NCI-H1417 treated with DMSO at 0.1 percent for 48 hours (cell line): ENCODE data around the gene SLC25A21.
"Not testable (repeated sequence)": the region's sequence is repeated elsewhere in the genome, so short reads cannot be mapped to it uniquely, and the experiment has no call there.

ENCODE experiments used
- DNase-seq: peaks from one replicate; lab custom pipeline; 2025; lab: John Stamatoyannopoulos, UW

Gene SLC25A21

GRCh38 chr14:36986407-36986806, 186.0 kb downstream of the SLC25A21 start:
- DNase-seq, result no peak

DNA sequence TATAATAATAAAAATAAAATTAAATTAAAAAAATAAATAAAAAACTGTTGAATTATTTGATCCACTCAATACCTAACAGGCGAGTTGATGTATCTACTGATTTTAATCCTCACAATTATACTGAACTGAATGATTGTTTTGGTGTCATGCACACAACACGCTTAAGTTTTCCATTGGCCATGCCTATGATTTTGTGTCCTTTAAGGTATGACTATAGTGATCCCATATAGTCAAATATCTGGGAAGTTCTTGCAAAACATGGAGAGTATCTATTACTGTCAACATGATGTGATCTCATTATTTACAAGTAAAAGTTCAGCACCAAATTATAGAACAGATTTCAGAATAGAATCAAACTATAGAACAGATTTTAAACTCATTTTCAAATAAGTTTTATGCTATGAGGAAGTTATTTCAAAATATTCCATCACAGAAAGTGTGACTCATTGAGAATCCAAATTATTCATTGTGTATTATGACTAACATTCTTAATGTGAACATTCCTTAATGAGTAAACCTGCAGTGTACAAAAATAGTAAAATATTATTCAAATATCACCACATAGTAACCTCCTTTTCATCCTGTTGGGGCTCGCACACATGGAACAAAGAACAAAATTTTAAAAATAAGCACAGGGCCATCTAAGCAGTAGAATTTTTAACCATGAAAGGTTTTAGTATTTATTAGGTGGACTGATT, 190.4 kb downstream of the SLC25A21 start:
- DNase-seq, result no peak

GRCh38 chr14:36980413-36980812, 192.0 kb downstream of the SLC25A21 start:
- DNase-seq, result not testable (repeated sequence)

DNA sequence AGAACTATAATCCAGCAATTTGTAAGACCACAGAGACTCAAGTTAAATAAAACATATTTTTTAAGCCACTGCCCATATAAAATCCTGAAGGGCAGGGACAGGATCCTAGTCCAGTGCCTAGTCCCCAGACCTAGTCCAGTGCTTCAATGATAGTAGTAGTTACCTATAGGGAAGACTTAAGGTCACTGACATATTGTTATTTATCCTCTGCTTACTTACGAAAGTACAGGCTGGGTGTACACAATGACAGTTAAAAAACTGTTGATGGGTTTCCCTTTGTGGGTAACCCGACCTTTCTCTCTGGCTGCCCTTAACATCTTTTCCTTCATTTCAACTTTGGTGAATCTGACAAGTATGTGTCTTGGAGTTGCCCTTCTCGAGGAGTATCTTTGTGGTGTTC, 192.5 kb downstream of the SLC25A21 start:
- no peak for DNase-seq

DNA sequence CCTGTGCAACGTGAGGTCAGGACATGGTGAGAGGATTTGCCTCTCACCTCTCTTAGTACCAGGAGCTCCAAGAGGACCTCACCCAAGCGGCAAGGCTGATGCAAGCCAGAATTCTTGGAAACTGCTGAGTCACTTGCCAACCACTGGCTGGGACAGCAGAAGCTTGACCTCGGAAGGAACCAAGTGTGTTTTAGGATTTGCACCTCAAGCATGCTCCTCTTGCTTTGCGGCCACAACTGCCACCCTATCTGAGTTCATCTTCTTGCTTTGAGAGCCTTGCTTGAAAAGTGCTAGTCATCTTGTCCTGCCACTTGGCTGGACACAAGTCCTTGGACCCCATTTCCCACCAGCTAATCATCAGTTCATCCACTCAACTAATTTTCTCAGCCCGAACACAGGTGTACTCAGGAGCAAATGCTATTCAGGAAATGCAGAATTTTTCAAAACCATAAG, 195.8 kb downstream of the SLC25A21 start:
- no peak for DNase-seq

- no peak for DNase-seq
Observed at GRCh38 chr14:36975834-36976233, 196.6 kb downstream of the SLC25A21 start.

DNA sequence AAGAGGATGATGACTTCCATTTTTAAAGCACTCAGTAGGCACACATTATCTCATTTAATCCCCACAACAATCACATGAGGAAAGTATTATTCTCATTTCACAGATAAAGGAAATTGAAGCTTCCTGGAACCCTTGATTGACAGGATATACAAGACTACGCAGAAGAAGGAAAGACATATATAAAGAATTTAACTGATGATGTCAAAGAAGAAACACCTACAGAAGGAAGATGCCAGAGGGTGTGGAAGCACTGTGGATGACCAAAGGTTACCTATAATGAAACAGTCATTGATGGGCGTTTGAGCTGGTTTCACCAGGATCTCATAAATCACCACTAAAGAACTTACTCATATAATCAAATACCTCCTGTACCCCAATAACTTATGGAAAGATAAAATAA, 197.4 kb downstream of the SLC25A21 start:
- DNase-seq, result no peak

- DNase-seq, result no peak
Observed at GRCh38 chr14:36973806-36974442, 198.5 kb downstream of the SLC25A21 start.

- no peak for DNase-seq
Observed at GRCh38 chr14:36971263-36971855, 201.0 kb downstream of the SLC25A21 start.

- no peak for DNase-seq
Observed at GRCh38 chr14:36967892-36968555, 204.4 kb downstream of the SLC25A21 start.

- DNase-seq, result no peak
Observed at GRCh38 chr14:36955967-36956366, 216.4 kb downstream of the SLC25A21 start.

GRCh38 chr14:36955376-36955775, 217.0 kb downstream of the SLC25A21 start:
- no peak for DNase-seq

DNA sequence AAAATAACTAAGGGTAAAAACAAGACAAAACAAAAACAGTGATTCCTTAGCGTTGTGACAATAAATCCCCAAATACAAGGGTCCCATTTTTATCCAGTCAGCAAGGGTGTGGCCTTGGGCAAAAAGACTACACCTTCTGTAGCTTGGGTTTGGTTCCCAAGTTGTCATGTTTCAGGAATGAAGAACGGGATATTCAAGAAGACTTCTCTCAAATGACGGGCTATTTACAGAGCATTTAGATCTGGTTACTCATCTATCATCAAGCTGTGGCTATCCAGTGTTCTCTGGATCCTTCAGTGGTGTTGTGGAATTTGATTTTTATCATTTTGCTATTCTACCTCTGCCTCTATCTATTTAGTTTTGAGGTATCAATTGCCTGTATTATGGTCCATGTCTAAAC, 219.7 kb downstream of the SLC25A21 start:
- no peak for DNase-seq

DNA sequence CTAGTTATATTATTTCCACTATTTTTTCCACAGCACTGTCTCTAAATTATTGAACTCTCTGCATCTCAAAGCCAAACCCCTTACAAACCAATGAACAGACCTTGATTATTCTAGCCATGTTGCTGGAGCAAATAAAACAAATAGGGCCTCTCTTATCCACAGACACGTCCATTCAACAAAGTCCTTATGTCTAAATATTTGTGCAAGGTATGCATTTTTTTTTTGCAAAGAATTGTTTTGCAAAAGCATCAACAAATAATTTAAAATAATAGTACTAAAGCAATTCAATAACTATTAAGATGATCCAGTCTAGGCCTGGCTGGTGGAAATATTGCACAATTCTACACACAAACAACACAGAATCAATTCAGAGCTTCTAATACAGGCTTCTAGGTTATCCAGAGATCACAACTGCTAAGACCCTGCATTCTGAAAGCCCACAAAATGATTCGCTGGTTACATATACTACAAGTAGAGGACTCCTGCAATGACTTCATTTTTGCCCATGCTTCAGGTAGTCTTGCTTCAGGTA, 221.0 kb downstream of the SLC25A21 start:
- DNase-seq, result no peak

DNA sequence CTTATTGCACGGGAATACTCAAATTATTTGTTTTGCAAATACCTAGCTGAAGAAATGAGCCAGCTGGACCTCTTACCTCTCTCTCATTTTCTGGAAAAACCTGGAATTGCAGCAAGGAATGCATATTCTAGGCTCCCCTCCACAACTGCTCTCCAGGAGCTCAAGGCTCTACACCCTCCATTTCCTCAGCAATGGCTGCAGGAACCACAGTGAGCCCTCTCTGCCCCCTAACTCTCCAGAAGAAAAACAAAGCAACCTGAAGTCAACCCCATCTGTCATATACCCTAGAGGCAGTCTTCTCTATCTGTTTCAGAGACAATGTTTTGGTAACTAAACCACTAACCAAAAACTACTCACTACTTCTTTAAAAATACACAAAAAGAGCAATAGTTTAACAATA, 221.6 kb downstream of the SLC25A21 start:
- no peak for DNase-seq

DNA sequence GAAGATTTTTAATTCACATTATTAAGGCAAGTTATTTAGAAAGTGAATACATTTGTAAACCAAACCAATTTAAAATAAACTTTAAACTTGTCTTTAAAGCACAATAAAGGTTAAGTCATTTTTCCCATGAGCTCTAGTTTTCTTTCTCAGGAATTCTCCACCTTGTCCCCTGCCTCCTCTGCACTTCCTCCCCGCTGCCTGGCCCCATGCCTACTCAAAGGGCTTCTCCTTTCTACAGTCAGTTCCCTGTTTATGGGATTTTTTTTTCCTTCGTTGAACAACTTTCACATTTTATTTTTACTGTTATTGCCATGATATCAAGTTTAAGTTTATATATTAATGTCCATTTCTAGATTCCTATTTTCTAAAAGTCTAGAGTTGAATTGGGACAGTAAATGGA, 223.0 kb downstream of the SLC25A21 start:
- DNase-seq, result no peak

GRCh38 chr14:36948157-36948859, 224.1 kb downstream of the SLC25A21 start:
- DNase-seq, result no peak

GRCh38 chr14:36947362-36947761, 225.0 kb downstream of the SLC25A21 start:
- DNase-seq, result no peak

GRCh38 chr14:36946872-36947271, 225.5 kb downstream of the SLC25A21 start:
- no peak for DNase-seq

GRCh38 chr14:36944307-36945010, 227.9 kb downstream of the SLC25A21 start:
- no peak for DNase-seq

DNA sequence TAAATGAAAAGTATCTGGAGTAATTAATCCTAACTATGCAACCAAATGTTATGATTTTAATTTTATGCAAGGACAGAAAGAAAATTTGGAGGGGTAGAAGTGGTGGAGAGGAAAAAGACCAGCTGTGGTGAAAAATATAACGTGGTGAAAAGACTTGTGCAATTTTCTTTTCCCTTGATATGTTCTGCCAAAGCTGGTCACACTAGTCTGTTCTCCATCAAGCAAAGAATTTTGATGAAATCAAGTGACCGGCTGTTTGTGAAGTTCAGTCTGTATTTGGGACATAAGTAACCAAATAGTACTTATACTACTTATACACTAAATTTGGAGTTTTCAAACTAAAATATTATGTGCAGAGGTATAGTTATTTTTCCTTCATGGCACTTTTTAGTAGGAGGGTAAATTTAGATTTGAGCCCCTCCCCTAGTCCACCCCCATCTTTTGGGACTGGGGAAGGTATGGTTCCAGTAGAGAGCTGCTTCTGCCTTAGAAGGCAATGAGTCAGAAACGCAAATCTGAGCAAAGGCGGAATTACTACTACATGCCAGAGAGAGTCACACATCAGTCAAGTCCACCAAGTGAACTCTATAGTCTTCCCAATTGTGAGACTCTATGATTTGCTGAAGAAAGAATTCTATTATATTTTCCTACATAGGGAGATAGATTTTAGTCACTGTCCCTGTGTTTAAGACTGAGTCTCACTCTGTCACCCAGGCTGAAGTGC, 229.7 kb downstream of the SLC25A21 start:
- DNase-seq, result no peak
